ENCODE data around the gene KRTAP9-8. TPM values are rescaled to one million over a fixed set of nuclear protein-coding genes. Genes with fewer than 3 reads are reported as not detected.

KRTAP9-8 gene
- total RNA-seq, 1 experiment from 2014 or later: not detected

DNA sequence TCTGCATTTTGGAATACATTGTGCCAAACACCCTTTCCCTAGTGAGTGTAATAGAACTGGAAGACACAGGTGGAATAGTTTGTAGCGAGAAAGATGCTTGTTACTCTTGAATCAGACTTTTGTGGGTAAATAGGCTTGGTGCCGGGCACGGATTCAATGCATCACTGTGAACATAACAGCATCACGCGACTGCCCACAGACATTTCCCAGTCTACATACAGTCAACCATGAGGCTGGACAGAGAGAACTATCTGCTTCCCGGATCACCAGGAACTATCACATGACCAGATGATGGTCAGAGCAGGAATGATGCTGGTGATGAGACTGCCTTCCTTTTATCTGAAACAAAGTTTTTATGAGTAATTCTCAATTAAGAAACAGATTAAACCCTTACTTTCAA is 11.7 kb upstream of the KRTAP9-8 start:
- intact Hi-C loops (cut with micrococcal nuclease): no loop called here
- ChIA-PET POLR2A (no interaction called here), CTCF (no interaction called here), RAD21 (ENCODE audit: low non-redundant PET in 1 of 2, low total read pairs in 2 of 2, uncharacterized antibody in 2 of 2, unreplicated experiment in 2 of 2) (no interaction called here)
- Histone ChIP-seq H3K9ac (ENCODE audit: low read length) (no peak overlapping the region), H4K20me1 (ENCODE audit: insufficient read depth) (no peaks in the 10 kb centered on the region), H3K4me1 (ENCODE audit: control insufficient read depth in 1 of 2, insufficient read depth in 2 of 2, low read length in 2 of 2) (no peaks in the 10 kb centered on the region), H3K27ac (ENCODE audit: low read depth, low read length) (no peak overlapping the region), H3K9me3 (ENCODE audit: control insufficient read depth in 1 of 2, insufficient read depth in 1 of 2, low read depth in 1 of 2, low read length in 2 of 2) (no peaks in the 10 kb centered on the region), H3K79me2 (ENCODE audit: insufficient read depth, low read length) (no peaks in the 10 kb centered on the region), H3K27me3 (ENCODE audit: insufficient read depth, low read length) (no peaks in the 10 kb centered on the region), H3K9me2 (ENCODE audit: insufficient read depth) (no peaks in the 10 kb centered on the region), H3K4me3 (replicated peaks in 1 of 2; ENCODE audit: low read depth in 1 of 2, low read length in 2 of 2) (no peak overlapping the region), H2AFZ (ENCODE audit: low read depth, low read length, poor library complexity, severe bottlenecking) (no peak overlapping the region), H3K36me3 (ENCODE audit: control insufficient read depth in 1 of 2, insufficient read depth in 2 of 2, low read length in 2 of 2) (no peaks in the 10 kb centered on the region), H3K4me2 (ENCODE audit: low read length) (no peak overlapping the region)
- BruUV-seq (replicated peaks): no TSS peak
- TF ChIP-seq, protein P1, sequence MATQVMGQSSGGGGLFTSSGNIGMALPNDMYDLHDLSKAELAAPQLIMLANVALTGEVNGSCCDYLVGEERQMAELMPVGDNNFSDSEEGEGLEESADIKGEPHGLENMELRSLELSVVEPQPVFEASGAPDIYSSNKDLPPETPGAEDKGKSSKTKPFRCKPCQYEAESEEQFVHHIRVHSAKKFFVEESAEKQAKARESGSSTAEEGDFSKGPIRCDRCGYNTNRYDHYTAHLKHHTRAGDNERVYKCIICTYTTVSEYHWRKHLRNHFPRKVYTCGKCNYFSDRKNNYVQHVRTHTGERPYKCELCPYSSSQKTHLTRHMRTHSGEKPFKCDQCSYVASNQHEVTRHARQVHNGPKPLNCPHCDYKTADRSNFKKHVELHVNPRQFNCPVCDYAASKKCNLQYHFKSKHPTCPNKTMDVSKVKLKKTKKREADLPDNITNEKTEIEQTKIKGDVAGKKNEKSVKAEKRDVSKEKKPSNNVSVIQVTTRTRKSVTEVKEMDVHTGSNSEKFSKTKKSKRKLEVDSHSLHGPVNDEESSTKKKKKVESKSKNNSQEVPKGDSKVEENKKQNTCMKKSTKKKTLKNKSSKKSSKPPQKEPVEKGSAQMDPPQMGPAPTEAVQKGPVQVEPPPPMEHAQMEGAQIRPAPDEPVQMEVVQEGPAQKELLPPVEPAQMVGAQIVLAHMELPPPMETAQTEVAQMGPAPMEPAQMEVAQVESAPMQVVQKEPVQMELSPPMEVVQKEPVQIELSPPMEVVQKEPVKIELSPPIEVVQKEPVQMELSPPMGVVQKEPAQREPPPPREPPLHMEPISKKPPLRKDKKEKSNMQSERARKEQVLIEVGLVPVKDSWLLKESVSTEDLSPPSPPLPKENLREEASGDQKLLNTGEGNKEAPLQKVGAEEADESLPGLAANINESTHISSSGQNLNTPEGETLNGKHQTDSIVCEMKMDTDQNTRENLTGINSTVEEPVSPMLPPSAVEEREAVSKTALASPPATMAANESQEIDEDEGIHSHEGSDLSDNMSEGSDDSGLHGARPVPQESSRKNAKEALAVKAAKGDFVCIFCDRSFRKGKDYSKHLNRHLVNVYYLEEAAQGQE (IDR thresholded peaks at IDR 0.05; ENCODE audit: low read depth): no peak
- TF ChIP-seq POLR2A (IDR thresholded peaks at IDR 0.05; ENCODE audit: borderline replicate concordance, extremely low read depth, insufficient read depth, insufficient read length) (no peak), FOSL1 (IDR thresholded peaks at IDR 0.05; ENCODE audit: low read depth) (no peak), TCF7L2 (IDR thresholded peaks at IDR 0.05; ENCODE audit: borderline replicate concordance, extremely low read depth, insufficient read depth, insufficient read length) (no peak), EZH2 (IDR thresholded peaks at IDR 0.05) (no peak), EGR1 (IDR thresholded peaks at IDR 0.05; ENCODE audit: low read depth) (no peak), JUND (IDR thresholded peaks at IDR 0.05) (no peak), SRF (IDR thresholded peaks at IDR 0.05; ENCODE audit: low read depth) (no peak), CEBPB (IDR thresholded peaks at IDR 0.05; ENCODE audit: low read depth) (no peak), POLR2AphosphoS5 (IDR thresholded peaks at IDR 0.05; ENCODE audit: low read depth, low read length) (no peak), RAD21 (IDR thresholded peaks at IDR 0.05; ENCODE audit: low read depth) (no peak), CTCF (IDR thresholded peaks at IDR 0.05 in 2 of 3, conservative IDR thresholded peaks at IDR 0.05 in 1 of 3; ENCODE audit: borderline replicate concordance in 1 of 3, insufficient read depth in 1 of 3, low read depth in 2 of 3, low read length in 2 of 3) (no peak), MAX (IDR thresholded peaks at IDR 0.05) (no peak), SIN3A (IDR thresholded peaks at IDR 0.05; ENCODE audit: low read depth) (no peak), ATF3 (IDR thresholded peaks at IDR 0.05) (no peak), EZH2phosphoT487 (IDR thresholded peaks at IDR 0.05; ENCODE audit: borderline replicate concordance) (no peak), SP1 (IDR thresholded peaks at IDR 0.05; ENCODE audit: low read depth) (no peak), ZFX (IDR thresholded peaks at IDR 0.05) (no peak), ZNF274 (IDR thresholded peaks at IDR 0.05; ENCODE audit: low read depth, low read length) (no peak)
- TF ChIP-seq, protein P2, sequence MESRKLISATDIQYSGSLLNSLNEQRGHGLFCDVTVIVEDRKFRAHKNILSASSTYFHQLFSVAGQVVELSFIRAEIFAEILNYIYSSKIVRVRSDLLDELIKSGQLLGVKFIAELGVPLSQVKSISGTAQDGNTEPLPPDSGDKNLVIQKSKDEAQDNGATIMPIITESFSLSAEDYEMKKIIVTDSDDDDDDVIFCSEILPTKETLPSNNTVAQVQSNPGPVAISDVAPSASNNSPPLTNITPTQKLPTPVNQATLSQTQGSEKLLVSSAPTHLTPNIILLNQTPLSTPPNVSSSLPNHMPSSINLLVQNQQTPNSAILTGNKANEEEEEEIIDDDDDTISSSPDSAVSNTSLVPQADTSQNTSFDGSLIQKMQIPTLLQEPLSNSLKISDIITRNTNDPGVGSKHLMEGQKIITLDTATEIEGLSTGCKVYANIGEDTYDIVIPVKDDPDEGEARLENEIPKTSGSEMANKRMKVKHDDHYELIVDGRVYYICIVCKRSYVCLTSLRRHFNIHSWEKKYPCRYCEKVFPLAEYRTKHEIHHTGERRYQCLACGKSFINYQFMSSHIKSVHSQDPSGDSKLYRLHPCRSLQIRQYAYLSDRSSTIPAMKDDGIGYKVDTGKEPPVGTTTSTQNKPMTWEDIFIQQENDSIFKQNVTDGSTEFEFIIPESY (IDR thresholded peaks at IDR 0.05; ENCODE audit: extremely low read depth, insufficient replicate concordance, low read length): no peak
- DNase-seq (ENCODE audit: low read depth, low spot score): no peak
- no peak for ATAC-seq

Measured in HCT116 (cell line).